HEK293T (cell line): ENCODE measurements around the gene CHP1.

Source experiments
- CTCF ChIA-PET: fragments of 350-600 bp; formaldehyde crosslinking; extraction: SDS; loops from one replicate; lab custom pipeline; 2021; ENCODE audit warnings: antibody characterized with exemption, inconsistent platforms; lab: Yijun Ruan, JAX
- POLR2A ChIA-PET: fragments of 350-600 bp; formaldehyde crosslinking; extraction: SDS; loops from one replicate; lab custom pipeline; 2020; ENCODE audit warnings: antibody characterized with exemption, inconsistent platforms; lab: Yijun Ruan, JAX
- DNase-seq: peaks from one replicate; pipeline ENCODE4 v3.0.0; 2012; ENCODE audit warnings: mixed read lengths; ENCODE audit errors: extremely low spot score
- ARNT ChIP-seq: fragments of 450-650 bp; IDR thresholded peaks from 2 replicates; pipeline ENCODE4 v1.6.1; 2017; ENCODE audit warnings: mild to moderate bottlenecking
- BHLHE40 ChIP-seq: fragments of 450-650 bp; IDR thresholded peaks from 2 replicates; pipeline ENCODE4 v1.6.1; 2016; ENCODE audit warnings: mild to moderate bottlenecking, moderate library complexity, borderline replicate concordance
- CTBP1 ChIP-seq: fragments of 450-650 bp; IDR thresholded peaks from 2 replicates; pipeline ENCODE4 v1.6.1; 2016; ENCODE audit warnings: borderline replicate concordance
- ELF4 ChIP-seq: fragments of 450-650 bp; IDR thresholded peaks from 2 replicates; pipeline ENCODE4 v1.6.1; 2017; ENCODE audit warnings: antibody characterized with exemption
- FOXA1 ChIP-seq: fragments of 450-650 bp; IDR thresholded peaks from 2 replicates; pipeline ENCODE4 v1.6.1; 2016; ENCODE audit warnings: mild to moderate bottlenecking
- FOXK2 ChIP-seq: fragments of 450-650 bp; IDR thresholded peaks from 2 replicates; pipeline ENCODE4 v1.6.1; 2016; ENCODE audit warnings: mild to moderate bottlenecking
- FOXM1 ChIP-seq: fragments of 450-650 bp; IDR thresholded peaks from 2 replicates; pipeline ENCODE4 v1.6.1; 2017; ENCODE audit warnings: mild to moderate bottlenecking, borderline replicate concordance
- HDGF ChIP-seq: fragments of 450-650 bp; IDR thresholded peaks from 2 replicates; pipeline ENCODE4 v1.6.1; 2017; ENCODE audit warnings: antibody characterized with exemption, borderline replicate concordance
- L3MBTL2 ChIP-seq: fragments of 450-650 bp; conservative IDR thresholded peaks from 2 replicates; pipeline ENCODE4 v1.6.1; 2016; ENCODE audit warnings: mild to moderate bottlenecking
- LEF1 ChIP-seq: fragments of 450-650 bp; IDR thresholded peaks from 2 replicates; pipeline ENCODE4 v1.6.1; 2017; ENCODE audit warnings: mild to moderate bottlenecking, borderline replicate concordance
- NFRKB ChIP-seq: fragments of 450-650 bp; IDR thresholded peaks from 2 replicates; pipeline ENCODE4 v1.6.1; 2016; ENCODE audit warnings: mild to moderate bottlenecking, moderate library complexity
- PKNOX1 ChIP-seq: fragments of 450-650 bp; IDR thresholded peaks from 2 replicates; pipeline ENCODE4 v1.6.1; 2016
- SP1 ChIP-seq: fragments of 450-650 bp; IDR thresholded peaks from 2 replicates; pipeline ENCODE4 v1.6.1; 2017
- SUZ12 ChIP-seq: fragments of 450-650 bp; IDR thresholded peaks from 2 replicates; pipeline ENCODE4 v1.6.1; 2016; ENCODE audit warnings: mild to moderate bottlenecking
- TARDBP ChIP-seq: fragments of 450-650 bp; IDR thresholded peaks from 2 replicates; pipeline ENCODE4 v1.6.1; 2016
- ZNF384 ChIP-seq: fragments of 450-650 bp; IDR thresholded peaks from 2 replicates; pipeline ENCODE4 v1.6.1; 2016

The CHP1 gene

GRCh38 chr15:41205315-41205714 is 25.8 kb upstream of the CHP1 start:
- TF ChIP-seq FOXM1 (no peak), ZNF384 (no peak), HDGF (no peak)
- POLR2A ChIA-PET = no interaction called here
- DNase-seq = no peak
- CTCF ChIA-PET = no interaction called here

- POLR2A ChIA-PET = interaction anchor here (0.8 kb wide), 1 partner anchor 313 kb away, joined by 3 read pairs; no protein-coding TSS in a partner anchor
- CTCF ChIA-PET = no interaction called here
- TF ChIP-seq HDGF (no peak), CTBP1 (no peak), SP1 (no peak), ZNF384 (no peak), FOXK2 (no peak), L3MBTL2 (no peak), ARNT (no peak), NFRKB (no peak), FOXM1 (no peak), SUZ12 (no peak), ELF4 (no peak), PKNOX1 (no peak), BHLHE40 (no peak), TARDBP (no peak)
- no peak for DNase-seq
These were observed 23.2 kb upstream of the CHP1 start for GRCh38 chr15:41207687-41208448.

- TF ChIP-seq LEF1 = no peak
- TF ChIP-seq ELF4 = no peak
- TF ChIP-seq ARNT = no peak
- TF ChIP-seq CTBP1 = no peak
- no peak for TF ChIP-seq FOXA1
- no peak for TF ChIP-seq ZNF384
- no peak for TF ChIP-seq HDGF
- TF ChIP-seq FOXK2 = no peak
- no peak for TF ChIP-seq L3MBTL2
- TF ChIP-seq BHLHE40 = no peak
- TF ChIP-seq FOXM1 = no peak
- no peak for TF ChIP-seq SP1
- ChIA-PET CTCF (no interaction called here), POLR2A (no interaction called here)
- no peak for DNase-seq
These were observed 15.4 kb upstream of the CHP1 start for GRCh38 chr15:41215708-41216107.

- DNase-seq = no peak
- ChIA-PET CTCF (interaction anchor here (1.0 kb wide), 1 partner anchor 11 kb away, joined by 3 read pairs; no protein-coding TSS in a partner anchor), POLR2A (no interaction called here)
- TF ChIP-seq SUZ12 (no peak), L3MBTL2 (no peak), ARNT (no peak), FOXM1 (no peak), FOXK2 (no peak), HDGF (no peak), BHLHE40 (no peak), FOXA1 (no peak), PKNOX1 (no peak), ZNF384 (no peak)
These were observed 12.2 kb upstream of the CHP1 start for GRCh38 chr15:41218851-41219250.

- ChIA-PET CTCF (interaction anchor here (1.0 kb wide), 1 partner anchor 11 kb away, joined by 3 read pairs; no protein-coding TSS in a partner anchor), POLR2A (no interaction called here)
- DNase-seq = no peak
- TF ChIP-seq BHLHE40 (no peak), SP1 (no peak), NFRKB (no peak), FOXM1 (no peak), ARNT (no peak), CTBP1 (no peak), FOXA1 (no peak), TARDBP (no peak), ELF4 (no peak), HDGF (no peak), LEF1 (no peak), L3MBTL2 (no peak), SUZ12 (no peak), ZNF384 (no peak), PKNOX1 (no peak), FOXK2 (no peak)
These were observed 11.7 kb upstream of the CHP1 start for GRCh38 chr15:41219381-41219780.

- ChIA-PET POLR2A (interaction anchor here (1.3 kb wide), 1 partner anchor 101 kb away, joined by 4 read pairs; no protein-coding TSS in a partner anchor), CTCF (interaction anchor here (0.8 kb wide), 1 partner anchor 11 kb away, joined by 3 read pairs; no protein-coding TSS in a partner anchor)
- TF ChIP-seq HDGF (no peak), FOXM1 (no peak), BHLHE40 (no peak), FOXA1 (no peak), SP1 (no peak), ZNF384 (no peak), NFRKB (no peak), FOXK2 (no peak), SUZ12 (no peak), TARDBP (no peak)
- DNase-seq = no peak
These were observed 771 bp upstream of the CHP1 start for GRCh38 chr15:41230345-41230649.
